Measurements from ENCODE around the gene PANK1. TPM values are rescaled to one million over a fixed set of nuclear protein-coding genes. Genes with fewer than 3 reads are reported as not detected.

Gene PANK1
- total RNA-seq, 1 donor from 2014 or later: 32.5 TPM

DNA sequence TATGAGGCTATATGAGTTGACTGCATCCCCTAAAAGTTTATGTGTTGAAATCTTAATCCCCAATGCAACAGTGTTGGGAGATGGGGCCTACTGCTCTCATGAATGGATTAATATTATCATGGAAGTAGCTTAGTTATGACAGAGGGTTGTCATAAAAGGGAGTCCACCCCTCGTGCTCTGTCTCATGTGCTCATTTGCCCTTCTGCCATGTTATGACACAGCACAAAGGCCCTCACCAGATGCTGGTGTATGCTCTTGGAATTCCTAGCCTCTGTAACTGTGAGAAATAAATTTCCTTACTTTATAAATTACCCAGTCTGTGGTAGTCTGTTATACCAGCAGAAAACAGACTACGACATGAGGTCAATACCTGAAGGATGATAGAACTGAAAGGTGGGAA lies 17.6 kb upstream of the PANK1 start:
- no peak overlapping the region for H3K27ac Mint-ChIP-seq
- no peaks in the 10 kb centered on the region for H3K9me3 Mint-ChIP-seq
- H3K4me1 Mint-ChIP-seq (ENCODE audit: unreplicated experiment): no peaks in the 10 kb centered on the region
- H3K27me3 Mint-ChIP-seq: no peaks in the 10 kb centered on the region
- H3K36me3 Mint-ChIP-seq: no peaks in the 10 kb centered on the region
- H3K4me3 Mint-ChIP-seq: no peak overlapping the region
- TF ChIP-seq, protein P1, sequence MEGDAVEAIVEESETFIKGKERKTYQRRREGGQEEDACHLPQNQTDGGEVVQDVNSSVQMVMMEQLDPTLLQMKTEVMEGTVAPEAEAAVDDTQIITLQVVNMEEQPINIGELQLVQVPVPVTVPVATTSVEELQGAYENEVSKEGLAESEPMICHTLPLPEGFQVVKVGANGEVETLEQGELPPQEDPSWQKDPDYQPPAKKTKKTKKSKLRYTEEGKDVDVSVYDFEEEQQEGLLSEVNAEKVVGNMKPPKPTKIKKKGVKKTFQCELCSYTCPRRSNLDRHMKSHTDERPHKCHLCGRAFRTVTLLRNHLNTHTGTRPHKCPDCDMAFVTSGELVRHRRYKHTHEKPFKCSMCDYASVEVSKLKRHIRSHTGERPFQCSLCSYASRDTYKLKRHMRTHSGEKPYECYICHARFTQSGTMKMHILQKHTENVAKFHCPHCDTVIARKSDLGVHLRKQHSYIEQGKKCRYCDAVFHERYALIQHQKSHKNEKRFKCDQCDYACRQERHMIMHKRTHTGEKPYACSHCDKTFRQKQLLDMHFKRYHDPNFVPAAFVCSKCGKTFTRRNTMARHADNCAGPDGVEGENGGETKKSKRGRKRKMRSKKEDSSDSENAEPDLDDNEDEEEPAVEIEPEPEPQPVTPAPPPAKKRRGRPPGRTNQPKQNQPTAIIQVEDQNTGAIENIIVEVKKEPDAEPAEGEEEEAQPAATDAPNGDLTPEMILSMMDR (conservative IDR thresholded peaks at IDR 0.05): no peak
- DNase-seq (ENCODE audit: extremely low spot score, unreplicated experiment): no peak

DNA sequence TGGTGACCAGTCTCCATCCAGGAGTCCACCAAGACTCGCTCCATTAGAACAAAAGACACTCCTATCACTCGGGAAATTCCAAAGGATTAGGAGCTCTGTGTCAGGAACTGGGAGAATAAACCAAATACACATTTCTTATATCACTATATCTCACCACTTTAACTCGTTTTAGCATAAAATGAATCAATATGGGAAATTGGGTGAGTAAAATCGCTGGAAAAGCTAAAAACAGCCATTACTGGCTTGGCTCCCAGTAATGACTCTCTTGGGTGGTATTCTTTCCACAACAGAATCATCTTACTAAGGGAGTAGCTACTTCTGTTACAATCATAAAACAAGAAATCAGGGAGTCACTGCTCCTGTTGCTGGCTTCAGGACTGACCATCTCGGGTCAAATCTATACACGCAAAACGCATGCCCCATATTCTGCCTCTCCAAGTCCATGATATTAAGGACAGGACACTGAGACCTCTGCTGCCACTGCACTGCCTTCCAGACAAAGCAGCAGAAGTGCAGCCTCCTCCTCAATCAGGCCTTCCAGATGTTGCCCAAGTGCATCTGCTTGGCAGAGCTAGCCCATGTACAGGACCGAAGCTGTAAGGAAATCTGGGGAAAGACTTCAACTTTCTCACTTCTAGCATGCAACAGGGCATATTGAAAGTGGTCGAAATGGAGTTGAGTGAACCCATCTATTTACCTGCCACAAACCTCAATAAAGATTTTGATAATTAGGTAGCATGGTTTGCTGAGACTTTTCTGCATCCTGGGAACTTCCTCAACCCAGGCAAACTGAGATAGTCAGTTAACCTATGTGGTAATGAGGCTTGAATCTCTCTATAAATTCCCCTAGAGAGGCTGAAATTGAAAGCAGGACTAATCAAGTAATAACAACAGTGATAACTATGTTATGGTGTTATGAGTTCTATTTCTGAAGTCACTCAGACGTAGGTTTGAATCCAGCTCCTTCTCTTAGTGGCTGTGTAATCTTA lies 14.4 kb upstream of the PANK1 start:
- no peaks in the 10 kb centered on the region for H3K4me1 Mint-ChIP-seq (ENCODE audit: unreplicated experiment)
- no peak for DNase-seq (ENCODE audit: extremely low spot score, unreplicated experiment)
- no peaks in the 10 kb centered on the region for H3K9me3 Mint-ChIP-seq
- TF ChIP-seq, protein P1 (conservative IDR thresholded peaks at IDR 0.05): no peak
- no peaks in the 10 kb centered on the region for H3K36me3 Mint-ChIP-seq
- no peaks in the 10 kb centered on the region for H3K27me3 Mint-ChIP-seq
- no peak overlapping the region for H3K27ac Mint-ChIP-seq
- H3K4me3 Mint-ChIP-seq: no peak overlapping the region

DNA sequence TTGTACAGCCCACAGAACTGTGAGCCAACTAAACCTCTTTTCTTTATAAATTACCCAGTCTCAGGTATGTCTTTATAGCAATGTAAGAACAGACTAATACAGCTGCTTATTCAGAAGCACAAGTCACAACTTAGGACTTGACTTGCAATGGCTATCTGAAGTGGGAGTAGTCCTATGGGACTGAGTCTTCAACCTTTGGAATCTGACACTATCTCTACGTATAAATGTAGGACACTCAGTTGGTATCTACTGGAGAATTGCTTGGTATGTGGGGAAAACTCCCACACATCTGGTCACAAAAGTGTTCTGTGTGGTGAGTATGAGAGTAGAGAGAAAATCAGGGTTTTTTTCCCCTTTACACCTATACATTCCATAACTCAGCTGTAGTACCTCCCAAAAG lies 12.3 kb upstream of the PANK1 start:
- Mint-ChIP-seq H3K4me3 (no peak overlapping the region), H3K36me3 (no peaks in the 10 kb centered on the region), H3K9me3 (no peaks in the 10 kb centered on the region), H3K27me3 (no peaks in the 10 kb centered on the region), H3K27ac (no peak overlapping the region), H3K4me1 (ENCODE audit: unreplicated experiment) (no peaks in the 10 kb centered on the region)
- TF ChIP-seq, protein P1 (conservative IDR thresholded peaks at IDR 0.05): no peak
- no peak for DNase-seq (ENCODE audit: extremely low spot score, unreplicated experiment)

DNA sequence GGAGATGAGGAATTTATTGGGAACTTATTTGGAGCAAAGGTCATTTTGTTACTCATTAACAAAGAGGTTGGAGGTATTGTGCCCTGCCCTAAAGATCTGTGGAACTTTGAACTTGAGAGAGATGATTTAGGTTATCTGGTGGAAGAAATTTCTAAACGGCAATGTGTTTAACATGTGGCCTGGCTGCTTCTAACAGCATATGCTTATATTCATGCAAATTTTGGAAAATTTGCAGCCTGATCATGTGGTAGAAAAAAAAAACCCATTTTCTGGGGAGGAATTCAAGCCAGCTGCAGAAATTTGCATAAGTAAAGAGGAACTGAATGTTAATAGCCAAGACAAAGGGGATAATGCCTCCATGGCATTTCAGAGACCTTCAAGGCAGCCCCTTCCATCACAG lies 10.7 kb upstream of the PANK1 start:
- DNase-seq (ENCODE audit: extremely low spot score, unreplicated experiment): no peak
- Mint-ChIP-seq H3K27ac (no peak overlapping the region), H3K9me3 (no peaks in the 10 kb centered on the region), H3K4me1 (ENCODE audit: unreplicated experiment) (no peaks in the 10 kb centered on the region), H3K4me3 (no peak overlapping the region), H3K27me3 (no peaks in the 10 kb centered on the region), H3K36me3 (no peaks in the 10 kb centered on the region)
- TF ChIP-seq, protein P1 (conservative IDR thresholded peaks at IDR 0.05): no peak

DNA sequence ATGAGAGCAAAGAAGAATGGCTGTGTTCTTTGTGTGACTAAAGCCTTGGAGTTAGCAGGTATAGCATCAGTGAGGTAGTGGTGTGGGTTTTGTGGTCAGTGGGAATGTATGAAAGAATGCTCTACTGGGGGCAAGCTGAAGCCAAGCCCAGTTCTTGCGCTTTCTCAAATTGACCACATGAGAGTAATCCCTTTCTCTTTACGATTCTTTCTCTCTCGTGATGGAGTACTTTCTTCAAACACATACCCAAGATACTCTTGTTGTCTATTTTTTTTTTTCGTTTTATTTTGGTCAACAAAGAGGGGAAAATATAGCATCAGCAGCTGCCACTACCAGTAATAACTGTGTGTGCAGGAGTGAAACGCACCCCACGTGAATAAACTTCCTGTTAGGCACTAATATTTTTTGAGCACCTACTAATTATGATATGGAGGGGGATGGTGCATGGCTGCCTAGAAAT lies 8.4 kb upstream of the PANK1 start:
- Mint-ChIP-seq H3K4me1 (ENCODE audit: unreplicated experiment) (no peaks in the 10 kb centered on the region), H3K9me3 (peaks cover 5% of the 10 kb centered on the region), H3K4me3 (no peak overlapping the region), H3K36me3 (no peaks in the 10 kb centered on the region), H3K27ac (no peak overlapping the region), H3K27me3 (no peaks in the 10 kb centered on the region)
- TF ChIP-seq, protein P1 (conservative IDR thresholded peaks at IDR 0.05): no peak
- no peak for DNase-seq (ENCODE audit: extremely low spot score, unreplicated experiment)

Data from type B pancreatic cell (in vitro differentiated cells).